Prostate gland (tissue), 2 donors: ENCODE results near the gene EIF5A. TPM values are rescaled to one million over a fixed set of nuclear protein-coding genes. Genes with fewer than 3 reads are reported as not detected.

ENCODE experiments used
- DNase-seq: peaks from one replicate; pipeline ENCODE4 v3.0.0-alpha.2; 2019; ENCODE audit warnings: low spot score
- H3K27ac ChIP-seq, 2 donors: fragments of 200-600 bp; sonication (generic); 2 replicates each; pipeline ENCODE4 v1.5.1; 2017 to 2019
- H3K27me3 ChIP-seq: fragments of 200-600 bp; sonication (generic); replicated peaks from 2 replicates; pipeline ENCODE4 v1.5.1; 2019; ENCODE audit not compliant: insufficient read depth
- H3K36me3 ChIP-seq, 2 donors: fragments of 200-600 bp; sonication (generic); 1 replicate in 1 of 2; 2 replicates in 1 of 2; pipeline versions ENCODE4 v1.5.1 to v1.8.1; 2017 to 2019
- H3K4me1 ChIP-seq: fragments of 200-600 bp; sonication (generic); replicated peaks from 2 replicates; pipeline ENCODE4 v1.5.1; 2019
- H3K4me3 ChIP-seq, 2 donors: fragments of 200-600 bp; sonication (generic); 2 replicates each; pipeline ENCODE4 v1.5.1; 2017 to 2019
- H3K9me3 ChIP-seq: fragments of 200-600 bp; sonication (generic); 2 replicates; pipeline ENCODE4 v1.5.1; 2017
- POLR2A ChIP-seq: fragments of 450-650 bp; IDR thresholded peaks from one replicate; pipeline ENCODE4 v1.6.1; 2016; ENCODE audit warnings: antibody characterized with exemption, mild to moderate bottlenecking
- POLR2AphosphoS5 ChIP-seq: sonication (generic); formaldehyde crosslinking; IDR thresholded peaks from one replicate; pipeline ENCODE4 v1.6.1; 2017; ENCODE audit warnings: antibody characterized with exemption
- WGBS: methylation state at CpG from one replicate; pipeline ENCODE4 v1.1.5; 2018; 5-methylcytosine and 5-hydroxymethylcytosine counted together
- intact Hi-C: fragments of 100-400 bp; cut with DNase I; formaldehyde crosslinking; loops from one replicate; pipeline ENCODE4 v1.14.2; 2022
- total RNA-seq, 2 donors: library from RNA; depleted of rRNA; stranded (reverse); fragments of >200 nt; gene quantifications; one replicate each; pipeline ENCODE4 v1.1.0, GENCODE V29; 2016
- TF ChIP-seq, protein P1 (sequence below), 4 experiments: fragments of 200-600 bp in 2 of 4; fragments of 450-650 bp in 2 of 4; sonication (generic) in 2 of 4; IDR thresholded peaks; 1 replicate in 3 of 4; 2 replicates in 1 of 4; pipeline ENCODE4 v1.5.1; 2016 to 2019; ENCODE audit warnings: antibody characterized with exemption in 4 of 4, mild to moderate bottlenecking in 2 of 4, moderate library complexity in 2 of 4

The EIF5A gene
- total RNA-seq, 2 donors from 2014 or later: 172 to 195 TPM

GRCh38 chr17:7346761-7347614 is 39.6 kb downstream of the EIF5A start:
- intact Hi-C loops: loop anchor here (5.0 kb wide), 1 partner anchor 495 kb away; no protein-coding TSS in a partner anchor
- H3K36me3 ChIP-seq: no peaks in the 10 kb centered on the region
- no peaks in the 10 kb centered on the region for H3K27me3 ChIP-seq
- no peak for DNase-seq
- H3K4me3 ChIP-seq: no peak overlapping the region
- no peaks in the 10 kb centered on the region for H3K9me3 ChIP-seq
- WGBS: 77% methylated on average over 18 of the region's 18 CpGs
- H3K4me1 ChIP-seq: peaks cover 5% of the 10 kb centered on the region
- TF ChIP-seq, protein P1, sequence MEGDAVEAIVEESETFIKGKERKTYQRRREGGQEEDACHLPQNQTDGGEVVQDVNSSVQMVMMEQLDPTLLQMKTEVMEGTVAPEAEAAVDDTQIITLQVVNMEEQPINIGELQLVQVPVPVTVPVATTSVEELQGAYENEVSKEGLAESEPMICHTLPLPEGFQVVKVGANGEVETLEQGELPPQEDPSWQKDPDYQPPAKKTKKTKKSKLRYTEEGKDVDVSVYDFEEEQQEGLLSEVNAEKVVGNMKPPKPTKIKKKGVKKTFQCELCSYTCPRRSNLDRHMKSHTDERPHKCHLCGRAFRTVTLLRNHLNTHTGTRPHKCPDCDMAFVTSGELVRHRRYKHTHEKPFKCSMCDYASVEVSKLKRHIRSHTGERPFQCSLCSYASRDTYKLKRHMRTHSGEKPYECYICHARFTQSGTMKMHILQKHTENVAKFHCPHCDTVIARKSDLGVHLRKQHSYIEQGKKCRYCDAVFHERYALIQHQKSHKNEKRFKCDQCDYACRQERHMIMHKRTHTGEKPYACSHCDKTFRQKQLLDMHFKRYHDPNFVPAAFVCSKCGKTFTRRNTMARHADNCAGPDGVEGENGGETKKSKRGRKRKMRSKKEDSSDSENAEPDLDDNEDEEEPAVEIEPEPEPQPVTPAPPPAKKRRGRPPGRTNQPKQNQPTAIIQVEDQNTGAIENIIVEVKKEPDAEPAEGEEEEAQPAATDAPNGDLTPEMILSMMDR (IDR thresholded peaks at IDR 0.05): no peak
- TF ChIP-seq POLR2A (no peak), POLR2AphosphoS5 (no peak)
- H3K27ac ChIP-seq: no peak overlapping the region

DNA sequence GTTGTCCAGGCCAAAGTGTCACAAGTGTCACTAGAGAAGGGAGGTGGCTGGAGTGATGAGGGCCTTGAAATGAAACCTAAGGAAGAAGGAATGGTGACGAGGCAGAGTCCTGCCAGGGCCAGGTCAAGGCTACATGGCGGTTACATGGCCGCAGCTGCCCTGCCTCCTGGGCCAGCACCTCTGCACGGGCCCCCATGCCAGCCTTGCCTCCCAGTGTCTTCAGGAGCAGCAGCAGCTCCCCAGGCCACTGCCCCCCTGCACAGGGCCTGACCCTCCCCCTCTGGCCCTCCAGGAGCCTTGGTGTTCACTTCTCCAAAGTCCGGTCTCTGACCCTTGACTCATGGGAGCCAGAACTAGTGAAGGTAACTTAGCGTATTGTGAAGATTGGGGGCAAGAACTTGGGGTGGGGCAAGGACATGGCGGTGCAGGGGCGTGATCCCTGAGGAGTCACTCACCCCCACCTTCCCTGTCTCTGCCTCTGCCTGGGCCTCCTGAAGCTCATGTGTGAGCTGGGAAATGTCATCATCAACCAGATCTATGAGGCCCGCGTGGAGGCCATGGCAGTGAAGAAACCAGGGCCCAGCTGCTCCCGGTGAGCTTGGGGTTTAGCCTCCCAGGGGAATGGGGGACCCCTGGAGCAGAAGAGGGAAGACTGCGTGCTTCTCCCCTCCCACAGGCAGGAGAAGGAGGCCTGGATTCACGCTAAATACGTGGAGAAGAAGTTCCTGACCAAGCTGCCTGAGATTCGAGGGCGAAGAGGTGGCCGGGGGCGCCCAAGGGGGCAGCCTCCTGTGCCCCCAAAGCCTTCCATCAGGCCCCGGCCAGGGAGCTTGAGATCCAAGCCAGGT is 40.4 kb downstream of the EIF5A start:
- no peaks in the 10 kb centered on the region for H3K27me3 ChIP-seq
- no peak for TF ChIP-seq POLR2AphosphoS5
- no peak for TF ChIP-seq POLR2A
- TF ChIP-seq, protein P1 (IDR thresholded peaks at IDR 0.05): no peak
- H3K9me3 ChIP-seq: no peaks in the 10 kb centered on the region
- no peaks in the 10 kb centered on the region for H3K36me3 ChIP-seq
- WGBS: 71% methylated on average over 19 of the region's 19 CpGs
- DNase-seq: no peak
- peaks cover 5% of the 10 kb centered on the region for H3K4me1 ChIP-seq
- no peak overlapping the region for H3K4me3 ChIP-seq
- intact Hi-C loops: loop anchor here (5.0 kb wide), 1 partner anchor 494 kb away; no protein-coding TSS in a partner anchor
- H3K27ac ChIP-seq: no peak overlapping the region

- H3K4me3 ChIP-seq: no peak overlapping the region
- intact Hi-C loops: loop anchor here (5.0 kb wide), 1 partner anchor 494 kb away; no protein-coding TSS in a partner anchor
Observed at GRCh38 chr17:7348478-7349242, 41.2 kb downstream of the EIF5A start.

More at GRCh38 chr17:7348478-7349242, 41.2 kb downstream of the EIF5A start:
- H3K4me1 ChIP-seq: peaks cover 7% of the 10 kb centered on the region
- no peaks in the 10 kb centered on the region for H3K9me3 ChIP-seq
- H3K27ac ChIP-seq: no peak overlapping the region
- TF ChIP-seq POLR2AphosphoS5 (no peak), POLR2A (no peak)
- TF ChIP-seq, protein P1 (IDR thresholded peaks at IDR 0.05): no peak
- 65% methylated on average over 19 of the region's 19 CpGs for WGBS
- no peak for DNase-seq
- no peaks in the 10 kb centered on the region for H3K36me3 ChIP-seq
- H3K27me3 ChIP-seq: no peaks in the 10 kb centered on the region
